Epithelial cell of proximal tubule (primary cell): Measurements from ENCODE around the gene CRIM1. TPM values are rescaled to one million over a fixed set of nuclear protein-coding genes. Genes with fewer than 3 reads are reported as not detected.

ENCODE experiments used
- DNase-seq: peaks from one replicate; pipeline ENCODE4 v3.0.0-alpha.2; 2011; ENCODE audit warnings: low read depth
- H3K4me3 ChIP-seq: 2 replicates; pipeline ENCODE4 v1.5.1; 2011; ENCODE audit warnings: low read depth, mild to moderate bottlenecking, low read length
- total RNA-seq: library from RNA; depleted of rRNA; stranded (reverse); fragments of >200 nt; gene quantifications from 2 replicates; pipeline ENCODE4 v1.2.3, GENCODE V29; 2015
- TF ChIP-seq, protein P1 (sequence below): conservative IDR thresholded peaks from 2 replicates; pipeline ENCODE4 v1.5.1; 2012; ENCODE audit warnings: low read depth, mild to moderate bottlenecking, low read length

CRIM1 gene
- total RNA-seq, 1 donor from 2014 or later = 143 TPM

DNA sequence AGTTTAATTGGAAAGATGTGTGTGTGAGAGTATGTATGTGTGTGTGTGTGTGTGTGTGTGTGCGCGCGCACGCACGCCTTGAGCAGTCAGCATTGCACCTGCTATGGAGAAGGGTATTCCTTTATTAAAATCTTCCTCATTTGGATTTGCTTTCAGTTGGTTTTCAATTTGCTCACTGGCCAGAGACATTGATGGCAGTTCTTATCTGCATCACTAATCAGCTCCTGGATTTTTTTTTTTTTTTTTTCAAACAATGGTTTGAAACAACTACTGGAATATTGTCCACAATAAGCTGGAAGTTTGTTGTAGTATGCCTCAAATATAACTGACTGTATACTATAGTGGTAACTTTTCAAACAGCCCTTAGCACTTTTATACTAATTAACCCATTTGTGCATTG is 194.4 kb downstream of the CRIM1 start:
- no peak for DNase-seq
- H3K4me3 ChIP-seq = no peak overlapping the region
- TF ChIP-seq, protein P1, sequence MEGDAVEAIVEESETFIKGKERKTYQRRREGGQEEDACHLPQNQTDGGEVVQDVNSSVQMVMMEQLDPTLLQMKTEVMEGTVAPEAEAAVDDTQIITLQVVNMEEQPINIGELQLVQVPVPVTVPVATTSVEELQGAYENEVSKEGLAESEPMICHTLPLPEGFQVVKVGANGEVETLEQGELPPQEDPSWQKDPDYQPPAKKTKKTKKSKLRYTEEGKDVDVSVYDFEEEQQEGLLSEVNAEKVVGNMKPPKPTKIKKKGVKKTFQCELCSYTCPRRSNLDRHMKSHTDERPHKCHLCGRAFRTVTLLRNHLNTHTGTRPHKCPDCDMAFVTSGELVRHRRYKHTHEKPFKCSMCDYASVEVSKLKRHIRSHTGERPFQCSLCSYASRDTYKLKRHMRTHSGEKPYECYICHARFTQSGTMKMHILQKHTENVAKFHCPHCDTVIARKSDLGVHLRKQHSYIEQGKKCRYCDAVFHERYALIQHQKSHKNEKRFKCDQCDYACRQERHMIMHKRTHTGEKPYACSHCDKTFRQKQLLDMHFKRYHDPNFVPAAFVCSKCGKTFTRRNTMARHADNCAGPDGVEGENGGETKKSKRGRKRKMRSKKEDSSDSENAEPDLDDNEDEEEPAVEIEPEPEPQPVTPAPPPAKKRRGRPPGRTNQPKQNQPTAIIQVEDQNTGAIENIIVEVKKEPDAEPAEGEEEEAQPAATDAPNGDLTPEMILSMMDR = no peak

DNA sequence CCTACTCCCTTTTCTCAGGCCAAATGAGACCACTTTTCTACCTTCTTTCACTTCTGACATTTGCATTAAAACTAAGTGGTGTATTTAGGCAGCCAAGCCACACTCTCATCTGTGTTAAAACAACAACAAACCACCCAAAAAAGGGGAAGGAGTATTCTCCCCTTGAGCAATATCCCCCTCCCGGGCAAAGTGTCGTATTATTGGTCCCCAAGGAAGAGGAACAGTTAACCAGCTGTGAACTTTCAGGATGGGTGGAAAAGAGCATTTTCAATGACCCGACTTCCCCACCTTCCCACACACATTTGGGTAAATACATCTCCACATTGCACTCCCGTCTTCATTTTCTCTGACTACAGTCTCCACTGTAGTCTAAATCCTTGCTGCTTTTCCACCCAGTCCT is 198.1 kb downstream of the CRIM1 start:
- H3K4me3 ChIP-seq = no peak overlapping the region
- DNase-seq = no peak
- TF ChIP-seq, protein P1 = no peak

DNA sequence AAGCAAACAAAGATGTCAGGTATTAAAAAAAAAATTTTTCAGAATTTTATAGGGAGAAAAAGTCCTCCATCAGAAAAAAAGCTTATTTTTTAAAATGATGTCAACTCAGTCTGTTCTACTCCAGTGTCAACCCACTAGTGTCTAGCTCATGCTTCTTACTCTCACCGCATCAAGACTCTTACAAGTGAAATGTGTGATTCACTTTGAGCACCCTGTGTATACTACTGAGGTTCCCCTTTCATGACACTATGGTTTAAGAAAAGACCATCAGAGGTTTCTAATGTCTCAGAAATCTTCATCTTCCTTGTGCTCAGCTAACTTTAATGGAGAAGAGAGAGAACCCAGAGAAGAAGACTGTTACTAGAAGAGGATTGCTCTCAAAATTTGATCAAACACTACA is 199.0 kb downstream of the CRIM1 start:
- no peak overlapping the region for H3K4me3 ChIP-seq
- TF ChIP-seq, protein P1 = no peak
- DNase-seq = no peak

DNA sequence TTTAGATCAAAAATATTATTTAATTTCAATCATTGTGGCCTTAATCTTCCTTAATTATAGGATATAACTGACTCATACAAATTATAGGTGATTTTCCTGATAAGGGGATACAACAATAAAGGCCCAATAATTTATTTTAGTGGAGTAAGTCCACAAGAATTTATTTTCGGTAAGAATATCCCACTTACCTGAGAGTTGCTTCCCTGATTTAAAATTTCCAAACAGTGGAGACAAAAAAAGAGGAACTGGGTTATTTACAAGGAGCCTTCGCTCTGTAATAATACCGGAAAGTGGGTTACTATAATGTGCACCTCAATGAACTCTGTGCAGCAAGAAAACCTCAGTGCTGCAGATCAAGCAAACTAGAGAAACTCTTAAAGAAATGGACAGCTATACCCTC is 200.2 kb downstream of the CRIM1 start:
- TF ChIP-seq, protein P1 = no peak
- no peak overlapping the region for H3K4me3 ChIP-seq
- DNase-seq = no peak

DNA sequence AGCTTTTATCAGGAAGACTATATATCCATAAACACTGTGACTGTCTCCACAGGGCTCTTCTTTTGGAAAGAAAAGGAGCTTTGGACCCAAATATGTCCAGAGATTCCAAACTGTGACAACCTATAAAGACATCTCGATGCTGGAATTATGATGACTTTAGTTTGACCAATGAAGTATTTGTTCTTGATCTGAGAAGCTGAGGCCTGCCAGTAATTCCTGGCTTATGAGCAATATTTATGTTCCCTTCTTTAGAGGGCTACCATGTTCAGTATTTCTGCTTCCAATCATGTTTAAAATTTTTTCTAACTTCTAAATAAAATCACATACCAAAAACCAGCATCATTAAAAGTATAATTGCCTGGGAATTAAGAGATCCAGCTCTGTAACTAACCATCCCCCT is 201.3 kb downstream of the CRIM1 start:
- H3K4me3 ChIP-seq = no peak overlapping the region
- no peak for DNase-seq
- TF ChIP-seq, protein P1 = no peak

DNA sequence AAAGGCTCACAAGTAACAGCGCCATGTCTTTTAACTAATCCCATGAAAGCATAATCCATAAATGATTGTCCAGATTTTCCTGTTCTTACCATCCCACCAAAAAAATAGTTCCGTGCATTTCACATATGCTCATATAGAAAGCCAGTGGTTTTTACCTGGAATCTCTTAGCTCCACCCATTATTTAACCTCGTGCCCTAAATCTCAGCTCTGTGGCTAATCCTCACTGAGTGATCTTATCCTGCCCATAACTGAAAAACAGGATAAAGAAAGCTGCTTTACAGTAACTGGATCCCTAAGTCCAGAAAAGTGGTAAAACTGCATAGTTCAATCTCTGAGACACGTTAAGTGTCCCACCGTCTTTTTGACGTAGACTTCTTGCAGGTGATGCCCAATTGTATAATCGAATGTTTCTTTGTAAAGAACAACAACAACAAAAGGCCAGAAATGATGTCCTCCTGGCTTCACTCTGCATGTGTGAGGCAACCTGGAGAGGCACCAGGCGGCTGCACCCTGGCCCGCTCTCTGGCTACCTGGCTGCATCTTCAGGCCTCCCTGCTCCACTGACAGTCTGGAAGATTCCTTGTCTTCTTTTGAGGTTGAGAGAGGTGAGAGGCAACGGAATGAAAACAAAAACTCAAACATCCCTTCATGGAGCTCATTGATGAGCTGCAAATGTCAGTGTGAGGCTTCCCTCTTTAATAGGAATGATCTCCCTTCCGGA is 203.8 kb downstream of the CRIM1 start:
- TF ChIP-seq, protein P1 = no peak
- no peak overlapping the region for H3K4me3 ChIP-seq
- no peak for DNase-seq

DNA sequence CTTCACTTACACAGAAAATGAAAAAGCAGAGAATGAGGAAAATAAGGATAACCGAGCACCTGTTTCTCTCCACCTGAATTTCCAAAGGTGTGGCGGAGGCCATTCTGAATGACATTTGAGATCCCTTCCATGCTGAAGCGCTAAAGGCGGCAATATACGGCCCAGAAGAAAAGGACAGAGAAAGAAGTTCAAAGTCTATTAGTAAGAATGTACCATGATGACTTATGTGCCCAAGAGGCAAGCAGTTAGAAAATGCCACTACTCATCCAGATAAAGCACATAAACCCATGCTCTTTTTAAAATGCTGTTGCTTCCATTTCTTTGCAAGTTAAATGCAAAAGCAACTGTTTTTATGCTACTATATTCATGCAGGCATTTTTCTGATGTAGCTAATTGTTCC is 205.1 kb downstream of the CRIM1 start:
- DNase-seq = no peak
- TF ChIP-seq, protein P1 = no peak
- H3K4me3 ChIP-seq = no peak overlapping the region
